ENCODE measurements around the gene LMX1B.

The LMX1B gene

GRCh38 chr9:126613651-126614050 lies at the start of gene LMX1B:
LMX1B (plus strand) TSS chr9:126613928; CDS start chr9:126614450, 522 bp downstream.
- TF ChIP-seq CTCF (IDR thresholded peaks at IDR 0.05) = no peak

GRCh38 chr9:126564128-126564527 lies 49.6 kb upstream of the LMX1B start:
- TF ChIP-seq CTCF (IDR thresholded peaks at IDR 0.05) = no peak

GRCh38 chr9:126564716-126565115 lies 49.0 kb upstream of the LMX1B start:
- TF ChIP-seq CTCF (IDR thresholded peaks at IDR 0.05) = no peak

- TF ChIP-seq CTCF (IDR thresholded peaks at IDR 0.05) = no peak
Observed at GRCh38 chr9:126565336-126566128, 48.2 kb upstream of the LMX1B start.

GRCh38 chr9:126569036-126569435 lies 44.7 kb upstream of the LMX1B start:
- no peak for TF ChIP-seq CTCF (IDR thresholded peaks at IDR 0.05)

GRCh38 chr9:126578029-126578428 lies 35.7 kb upstream of the LMX1B start:
- no peak for TF ChIP-seq CTCF (IDR thresholded peaks at IDR 0.05)

- no peak for TF ChIP-seq CTCF (IDR thresholded peaks at IDR 0.05)
Observed at GRCh38 chr9:126581893-126582292, 31.8 kb upstream of the LMX1B start.

Data from LNCAP (cell line).